Heart left ventricle (tissue), 16 donors: Measurements from ENCODE around the gene PPP4R2. TPM values are rescaled to one million over a fixed set of nuclear protein-coding genes. Genes with fewer than 3 reads are reported as not detected.

Experiments used
- ATAC-seq, 4 donors: fragments of 200-7000 bp; cut with Tn5 transposase; one replicate each; pipeline ENCODE4 v1.9.1; 2020 to 2022; ENCODE audit warnings: moderate library complexity in 4 of 4, mild to moderate bottlenecking in 3 of 4, moderate number of reproducible peaks in 1 of 4
- DNase-seq, 5 donors: peaks; one replicate each; pipeline ENCODE4 v3.0.0-alpha.2; 2020
- H3K27ac ChIP-seq, 12 donors: fragments of 200-600 bp; sonication (generic) in 4 of 12; one replicate each; pipeline versions ENCODE4 v1.5.0 to v1.8.0; 2016 to 2022; ENCODE audit warnings: mild to moderate bottlenecking in 2 of 12
- H3K27me3 ChIP-seq, 9 donors: fragments of 200-600 bp; sonication (generic) in 2 of 9; one replicate each; pipeline versions ENCODE4 v1.5.1 to v1.8.0; 2016 to 2022; ENCODE audit warnings: mild to moderate bottlenecking in 3 of 9
- H3K36me3 ChIP-seq, 9 donors: fragments of 200-600 bp; sonication (generic) in 2 of 9; one replicate each; pipeline versions ENCODE4 v1.5.0 to v1.8.0; 2018 to 2022; ENCODE audit warnings: mild to moderate bottlenecking in 2 of 9
- H3K4me1 ChIP-seq, 12 donors: fragments of 200-600 bp; sonication (generic) in 4 of 12; one replicate each; pipeline versions ENCODE4 v1.5.0 to v1.8.0; 2016 to 2022; ENCODE audit warnings: mild to moderate bottlenecking in 3 of 12
- H3K4me3 ChIP-seq, 12 donors: fragments of 200-600 bp; sonication (generic) in 4 of 12; one replicate each; pipeline versions ENCODE4 v1.5.0 to v1.8.0; 2017 to 2022; ENCODE audit warnings: mild to moderate bottlenecking in 9 of 12, moderate library complexity in 4 of 12
- H3K9me3 ChIP-seq, 12 donors: fragments of 200-600 bp; sonication (generic) in 4 of 12; one replicate each; pipeline versions ENCODE4 v1.5.0 to v1.8.0; 2016 to 2022; ENCODE audit warnings: mild to moderate bottlenecking in 1 of 12
- POLR2A ChIP-seq, 2 donors: fragments of 450-650 bp; IDR thresholded peaks; one replicate each; pipeline ENCODE4 v1.6.1; 2017; ENCODE audit warnings: antibody characterized with exemption in 2 of 2, mild to moderate bottlenecking in 2 of 2, moderate library complexity in 2 of 2
- WGBS, 4 donors: extraction: QIAGEN DNeasy Blood & Tissue Kit in 2 of 4; methylation state at CpG; one replicate each; pipeline versions ENCODE4 v1.1.5 to v1.1.7; 2013 to 2018; 5-methylcytosine and 5-hydroxymethylcytosine counted together
- intact Hi-C, 10 donors: fragments of 100-400 bp; cut with DNase I; formaldehyde crosslinking; loops; one replicate each; pipeline versions ENCODE4 v1.11.1 to v1.14.2; 2022
- polyA plus RNA-seq, 2 donors: library from polyadenylated mRNA; stranded (reverse); fragments of 200-250 nt; gene quantifications; one replicate each; pipeline ENCODE4 v1.2.3, GENCODE V29; 2013
- total RNA-seq, 9 donors: library from RNA; depleted of rRNA in 2 of 9; stranded (reverse); fragments of >200 nt in 2 of 9; fragmentation: NEBNext Ultra II Directional in 3 of 9; extraction: Animal tissue kit (Norgen Biotek cat#: 25700) in 3 of 9; gene quantifications; one replicate each; pipeline versions ENCODE4 v1.1.0 to v1.2.4, GENCODE V29; 2016 to 2023
- TF ChIP-seq, protein P1 (sequence below), 12 donors: fragments of 200-600 bp; sonication (generic) in 4 of 12; IDR thresholded peaks; one replicate each; pipeline versions ENCODE4 v1.5.0 to v1.8.0; 2018 to 2022; ENCODE audit warnings: antibody characterized with exemption in 12 of 12, mild to moderate bottlenecking in 5 of 12
- donor health status: ischemic (EF 13 %, LVEDD 7.1; RV severe dilation, severe dysfunction).
- donor health status: healthy with polysubstance abuse.
- donor health status: DM: no; HTN: yes; CAD: no.
- donor health status: DM: no; HTN: no; CAD: no.
- donor health status: ischemic (EF 25% LVEDD 6.9; RV normal size, moderate dysfunction).
- donor health status: ischemic (EF 25% LVEDD 5.7; RV mildly dilated, moderate dysfunction).
- donor health status: healthy.
- donor health status: DM: yes; HTN: yes; CAD: no.
- donor health status: ischemic (EF 35%, LVEDD 5.7; RV mildly dilated, moderate dysfunction).
- donor health status: nonischemic (EF 11% LVEDD 7.7; RV severe dilation, severe dysfunction).
- donor health status: DM: yes; HTN: yes; CAD: no.
- donor health status: PGD.
- donor health status: ischemic (EF 29% LVEDD 5.4; RV normal size, mild dysfunction).
- donor health status: nonischemic (EF 23%, LVEDD 6.1; RV moderate dilation, normal function).

The PPP4R2 gene
- total and polyA plus RNA-seq, 11 donors: 17.0 to 69.7 (median 48.1) TPM

DNA sequence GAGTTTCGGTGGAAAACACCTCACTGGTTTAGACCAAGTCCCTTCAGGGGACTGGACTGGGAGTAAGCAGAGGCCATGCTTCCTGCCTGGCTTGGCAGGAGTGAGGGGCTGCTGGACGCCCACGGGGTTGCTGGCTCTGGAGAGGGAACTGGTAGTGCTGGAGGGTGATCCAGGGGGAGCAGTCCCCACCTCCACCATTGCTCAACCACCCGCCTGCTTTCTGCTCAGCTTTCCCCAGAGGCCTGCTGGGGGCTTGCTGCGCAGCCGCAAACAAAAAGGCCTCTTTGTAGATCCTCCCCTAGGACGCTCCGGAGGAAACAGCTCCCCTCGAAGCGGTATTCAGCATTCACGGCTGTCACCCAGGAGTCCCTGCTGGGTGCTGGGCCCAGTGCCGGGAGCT is 98.3 kb downstream of the PPP4R2 start:
- Histone ChIP-seq H3K4me1 (peaks cover 0 to 15% (median 0%) of the 10 kb centered on the region in 12 donors), H3K36me3 (no peaks in the 10 kb centered on the region), H3K9me3 (peaks cover 0 to 5% (median 0%) of the 10 kb centered on the region in 12 donors), H3K27ac (no peak overlapping the region), H3K27me3 (no peaks in the 10 kb centered on the region), H3K4me3 (no peak overlapping the region)
- no peak for DNase-seq
- TF ChIP-seq, protein P1, sequence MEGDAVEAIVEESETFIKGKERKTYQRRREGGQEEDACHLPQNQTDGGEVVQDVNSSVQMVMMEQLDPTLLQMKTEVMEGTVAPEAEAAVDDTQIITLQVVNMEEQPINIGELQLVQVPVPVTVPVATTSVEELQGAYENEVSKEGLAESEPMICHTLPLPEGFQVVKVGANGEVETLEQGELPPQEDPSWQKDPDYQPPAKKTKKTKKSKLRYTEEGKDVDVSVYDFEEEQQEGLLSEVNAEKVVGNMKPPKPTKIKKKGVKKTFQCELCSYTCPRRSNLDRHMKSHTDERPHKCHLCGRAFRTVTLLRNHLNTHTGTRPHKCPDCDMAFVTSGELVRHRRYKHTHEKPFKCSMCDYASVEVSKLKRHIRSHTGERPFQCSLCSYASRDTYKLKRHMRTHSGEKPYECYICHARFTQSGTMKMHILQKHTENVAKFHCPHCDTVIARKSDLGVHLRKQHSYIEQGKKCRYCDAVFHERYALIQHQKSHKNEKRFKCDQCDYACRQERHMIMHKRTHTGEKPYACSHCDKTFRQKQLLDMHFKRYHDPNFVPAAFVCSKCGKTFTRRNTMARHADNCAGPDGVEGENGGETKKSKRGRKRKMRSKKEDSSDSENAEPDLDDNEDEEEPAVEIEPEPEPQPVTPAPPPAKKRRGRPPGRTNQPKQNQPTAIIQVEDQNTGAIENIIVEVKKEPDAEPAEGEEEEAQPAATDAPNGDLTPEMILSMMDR (IDR thresholded peaks at IDR 0.05): no peak
- TF ChIP-seq POLR2A (IDR thresholded peaks at IDR 0.05): no peak
- intact Hi-C loops: loop anchor here in 1 of 10 donors (10.0 kb wide), 1 partner anchor 1220 kb away; no protein-coding TSS in a partner anchor
- 52 to 68% (median 59%) methylated on average over 8 to 12 of the region's 12 CpGs for WGBS, 4 donors
- peak in 2 of 4 donors; percentile 25 to 29 for ATAC-seq

DNA sequence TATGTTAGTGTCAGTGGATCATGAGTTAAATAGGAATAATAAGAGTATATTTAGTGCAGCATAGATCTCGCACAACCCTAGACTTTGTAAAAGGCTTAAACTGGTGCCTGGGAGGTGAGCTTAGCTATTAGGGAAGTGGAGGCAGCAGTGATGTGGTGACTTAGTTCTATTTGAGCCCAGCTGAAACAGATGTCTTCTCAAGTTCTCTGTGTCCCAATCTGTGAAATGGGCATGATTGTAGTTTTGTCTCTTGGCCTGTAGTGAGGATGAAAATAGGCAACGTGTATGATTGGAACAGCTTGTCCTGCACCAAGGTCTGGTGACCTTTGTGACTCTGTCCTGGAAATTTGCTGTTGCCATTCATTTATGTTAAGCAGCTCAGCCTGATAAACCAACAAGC is 99.6 kb downstream of the PPP4R2 start:
- 75 to 89% (median 80%) methylated on average over 2 of the region's 2 CpGs for WGBS, 4 donors
- ATAC-seq: no peak
- intact Hi-C loops: loop anchor here in 1 of 10 donors (10.0 kb wide), 1 partner anchor 1221 kb away; no protein-coding TSS in a partner anchor

GRCh38 chr3:73098026-73098425 is 101.4 kb downstream of the PPP4R2 start:
- DNase-seq (no peak), ATAC-seq (no peak)
- 80 to 100% (median 92%) methylated on average over 1 to 2 of the region's 2 CpGs for WGBS, 4 donors
- Histone ChIP-seq H3K4me1 (peaks cover 0 to 15% (median 3%) of the 10 kb centered on the region in 12 donors), H3K9me3 (peaks cover 0 to 5% (median 0%) of the 10 kb centered on the region in 12 donors), H3K36me3 (no peaks in the 10 kb centered on the region), H3K27ac (no peak overlapping the region), H3K4me3 (no peak overlapping the region), H3K27me3 (no peaks in the 10 kb centered on the region)
- intact Hi-C loops: loop anchor here in 1 of 10 donors (10.0 kb wide), 1 partner anchor 1223 kb away; no protein-coding TSS in a partner anchor
- TF ChIP-seq, protein P1 (IDR thresholded peaks at IDR 0.05): no peak
- TF ChIP-seq POLR2A (IDR thresholded peaks at IDR 0.05): no peak

More for the DNA sequence above, 99.6 kb downstream of the PPP4R2 start:
- Histone ChIP-seq H3K4me1 (peaks cover 0 to 15% (median 2%) of the 10 kb centered on the region in 12 donors), H3K4me3 (no peak overlapping the region), H3K27ac (no peak overlapping the region), H3K9me3 (peaks cover 0 to 5% (median 0%) of the 10 kb centered on the region in 12 donors), H3K27me3 (no peaks in the 10 kb centered on the region), H3K36me3 (no peaks in the 10 kb centered on the region)
- TF ChIP-seq POLR2A (IDR thresholded peaks at IDR 0.05): no peak
- TF ChIP-seq, protein P1 (IDR thresholded peaks at IDR 0.05): no peak
- DNase-seq: no peak

- Histone ChIP-seq H3K4me1 (peaks cover 0 to 13% (median 3%) of the 10 kb centered on the region in 12 donors), H3K36me3 (no peaks in the 10 kb centered on the region), H3K9me3 (peaks cover 0 to 5% (median 0%) of the 10 kb centered on the region in 12 donors), H3K27ac (no peak overlapping the region), H3K27me3 (no peaks in the 10 kb centered on the region), H3K4me3 (no peak overlapping the region)
- ATAC-seq (peak in 2 of 4 donors; percentile 33 to 53), DNase-seq (no peak)
- TF ChIP-seq POLR2A (IDR thresholded peaks at IDR 0.05): no peak
- TF ChIP-seq, protein P1 (IDR thresholded peaks at IDR 0.05): no peak
- intact Hi-C loops: loop anchor here in 1 of 10 donors (10.0 kb wide), 1 partner anchor 1224 kb away; no protein-coding TSS in a partner anchor
- WGBS, 4 donors: 38 to 57% (median 53%) methylated on average over 1 of the region's 1 CpG
Measured at GRCh38 chr3:73098873-73099272, 102.3 kb downstream of the PPP4R2 start.
